K562 (cell line): Measurements from ENCODE around the gene RPLP2. TPM values are rescaled to one million over a fixed set of nuclear protein-coding genes. Genes with fewer than 3 reads are reported as not detected.

Source experiments
- ESRRB ChIP-seq: fragments of 250-450 bp; sonication (Bioruptor Pico); IDR thresholded peaks from 2 replicates; pipeline ENCODE4 v1.5.0; 2020; ENCODE audit warnings: mild to moderate bottlenecking, moderate library complexity, borderline replicate concordance
- HOXB6 ChIP-seq: fragments of 250-450 bp; sonication (Bioruptor Pico); IDR thresholded peaks from 2 replicates; pipeline ENCODE4 v1.5.1; 2022; ENCODE audit warnings: mild to moderate bottlenecking, borderline replicate concordance
- HSF4 ChIP-seq: fragments of 250-450 bp; sonication (Bioruptor Pico); IDR thresholded peaks from 2 replicates; pipeline ENCODE4 v2.1.2; 2022; ENCODE audit warnings: mild to moderate bottlenecking, moderate library complexity, borderline replicate concordance
- NCOA4 ChIP-seq: fragments of 450-650 bp; IDR thresholded peaks from 2 replicates; pipeline ENCODE4 v1.6.1; 2018; ENCODE audit warnings: mild to moderate bottlenecking; ENCODE audit not compliant: partially characterized antibody
- PHF20 ChIP-seq: fragments of 450-650 bp; IDR thresholded peaks from 2 replicates; pipeline ENCODE4 v1.6.1; 2018; ENCODE audit not compliant: partially characterized antibody
- RFX7 ChIP-seq: fragments of 250-450 bp; sonication (Bioruptor Pico); IDR thresholded peaks from 2 replicates; pipeline ENCODE4 v1.5.1; 2021; ENCODE audit warnings: mild to moderate bottlenecking
- SRSF7 ChIP-seq: fragments of 200-400 bp; formaldehyde crosslinking; optimal IDR thresholded peaks from 2 replicates; pipeline ENCODE3; 2017; ENCODE audit warnings: mild to moderate bottlenecking, low read depth, low read length
- ZNF143 ChIP-seq: sonication (generic); formaldehyde crosslinking; IDR thresholded peaks from 2 replicates; pipeline ENCODE4 v1.9.0; 2022; ENCODE audit warnings: mild to moderate bottlenecking, missing genetic modification reagents
- polyA plus RNA-seq, 8 experiments: library from polyadenylated mRNA; depleted of rRNA in 4 of 8; stranded (reverse) in 5 of 8; unstranded in 3 of 8; fragments of >200 nt; fragmentation: Nextera tagmentation in 2 of 8; fragmentation: Illumina TruSeq in 1 of 8; extraction: Ambion mirVana in 2 of 8; extraction: Trizol in 1 of 8; gene quantifications; 2 replicates each; pipeline versions ENCODE4 v1.2.1 to v1.2.3, GENCODE V29; 2011 to 2014; ENCODE audit warnings: inconsistent platforms in 1 of 8, missing spikeins in 1 of 8
- total RNA-seq, 7 experiments: library from RNA; depleted of rRNA in 6 of 7; stranded (reverse); fragments of >200 nt in 6 of 7; fragmentation: Illumina TruSeq in 2 of 7; extraction: Trizol in 2 of 7; gene quantifications; 2 replicates each; pipeline versions ENCODE4 v1.2.1 to v1.2.3, GENCODE V29; 2011 to 2021; ENCODE audit warnings: low replicate concordance in 1 of 7
- TF ChIP-seq, protein P1 (sequence below): sonication (generic); formaldehyde crosslinking; IDR thresholded peaks from 2 replicates; pipeline ENCODE4 v1.8.0; 2023; ENCODE audit warnings: missing genetic modification reagents, mild to moderate bottlenecking, borderline replicate concordance
- TF ChIP-seq, protein P2 (sequence below): fragments of 200-600 bp; sonication (generic); IDR thresholded peaks from one replicate; pipeline ENCODE4 v1.6.1; 2012; ENCODE audit warnings: mild to moderate bottlenecking, low read depth, low read length, inconsistent platforms

Gene RPLP2
- total and polyA plus RNA-seq, 9 of the 15 experiments (the other 6 are each of a cell fraction or from before 2014, with no cell fraction given): 528 to 3,807 (median 1,633) TPM

DNA sequence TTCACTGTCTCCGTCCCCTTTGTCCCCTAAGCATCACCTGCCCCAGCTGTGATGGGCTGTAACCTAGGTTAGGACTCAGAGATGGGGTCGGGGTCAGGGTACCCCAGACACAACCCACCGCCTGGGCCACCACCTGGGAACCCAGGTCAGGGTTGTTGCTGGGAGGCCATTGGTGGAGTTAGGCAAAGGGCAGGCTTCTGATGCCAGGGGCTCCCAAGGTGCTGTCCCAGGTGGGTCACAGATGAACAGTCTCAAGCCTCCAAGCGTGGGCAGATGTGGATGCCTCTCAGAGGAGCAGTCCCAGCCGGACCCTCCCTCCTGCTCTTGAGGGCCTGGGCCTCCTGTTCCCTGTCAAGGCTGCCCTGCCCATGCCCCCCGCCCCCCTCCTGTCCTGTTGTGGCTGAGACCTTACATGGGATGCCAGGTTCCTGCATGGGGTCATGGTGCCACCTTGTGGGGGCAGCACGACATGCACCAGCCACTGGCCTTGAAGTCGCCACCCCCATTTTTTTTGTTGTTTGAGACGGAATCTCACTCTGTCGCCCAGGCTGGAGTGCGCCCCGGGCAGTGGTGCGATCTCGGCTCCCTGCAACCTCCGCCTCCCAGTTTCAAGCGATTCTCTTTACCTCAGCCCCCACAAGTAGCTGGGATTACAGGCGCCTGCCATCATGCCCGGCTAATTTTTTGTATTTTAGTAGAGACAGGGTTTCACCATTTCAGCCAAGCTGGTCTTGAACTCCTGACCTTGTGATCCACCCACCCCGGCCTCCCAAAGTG, 44.6 kb upstream of the RPLP2 start (continued):
- TF ChIP-seq, protein P1, sequence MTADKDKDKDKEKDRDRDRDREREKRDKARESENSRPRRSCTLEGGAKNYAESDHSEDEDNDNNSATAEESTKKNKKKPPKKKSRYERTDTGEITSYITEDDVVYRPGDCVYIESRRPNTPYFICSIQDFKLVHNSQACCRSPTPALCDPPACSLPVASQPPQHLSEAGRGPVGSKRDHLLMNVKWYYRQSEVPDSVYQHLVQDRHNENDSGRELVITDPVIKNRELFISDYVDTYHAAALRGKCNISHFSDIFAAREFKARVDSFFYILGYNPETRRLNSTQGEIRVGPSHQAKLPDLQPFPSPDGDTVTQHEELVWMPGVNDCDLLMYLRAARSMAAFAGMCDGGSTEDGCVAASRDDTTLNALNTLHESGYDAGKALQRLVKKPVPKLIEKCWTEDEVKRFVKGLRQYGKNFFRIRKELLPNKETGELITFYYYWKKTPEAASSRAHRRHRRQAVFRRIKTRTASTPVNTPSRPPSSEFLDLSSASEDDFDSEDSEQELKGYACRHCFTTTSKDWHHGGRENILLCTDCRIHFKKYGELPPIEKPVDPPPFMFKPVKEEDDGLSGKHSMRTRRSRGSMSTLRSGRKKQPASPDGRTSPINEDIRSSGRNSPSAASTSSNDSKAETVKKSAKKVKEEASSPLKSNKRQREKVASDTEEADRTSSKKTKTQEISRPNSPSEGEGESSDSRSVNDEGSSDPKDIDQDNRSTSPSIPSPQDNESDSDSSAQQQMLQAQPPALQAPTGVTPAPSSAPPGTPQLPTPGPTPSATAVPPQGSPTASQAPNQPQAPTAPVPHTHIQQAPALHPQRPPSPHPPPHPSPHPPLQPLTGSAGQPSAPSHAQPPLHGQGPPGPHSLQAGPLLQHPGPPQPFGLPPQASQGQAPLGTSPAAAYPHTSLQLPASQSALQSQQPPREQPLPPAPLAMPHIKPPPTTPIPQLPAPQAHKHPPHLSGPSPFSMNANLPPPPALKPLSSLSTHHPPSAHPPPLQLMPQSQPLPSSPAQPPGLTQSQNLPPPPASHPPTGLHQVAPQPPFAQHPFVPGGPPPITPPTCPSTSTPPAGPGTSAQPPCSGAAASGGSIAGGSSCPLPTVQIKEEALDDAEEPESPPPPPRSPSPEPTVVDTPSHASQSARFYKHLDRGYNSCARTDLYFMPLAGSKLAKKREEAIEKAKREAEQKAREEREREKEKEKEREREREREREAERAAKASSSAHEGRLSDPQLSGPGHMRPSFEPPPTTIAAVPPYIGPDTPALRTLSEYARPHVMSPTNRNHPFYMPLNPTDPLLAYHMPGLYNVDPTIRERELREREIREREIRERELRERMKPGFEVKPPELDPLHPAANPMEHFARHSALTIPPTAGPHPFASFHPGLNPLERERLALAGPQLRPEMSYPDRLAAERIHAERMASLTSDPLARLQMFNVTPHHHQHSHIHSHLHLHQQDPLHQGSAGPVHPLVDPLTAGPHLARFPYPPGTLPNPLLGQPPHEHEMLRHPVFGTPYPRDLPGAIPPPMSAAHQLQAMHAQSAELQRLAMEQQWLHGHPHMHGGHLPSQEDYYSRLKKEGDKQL: no peak
- TF ChIP-seq HSF4: no peak
- TF ChIP-seq, protein P2, sequence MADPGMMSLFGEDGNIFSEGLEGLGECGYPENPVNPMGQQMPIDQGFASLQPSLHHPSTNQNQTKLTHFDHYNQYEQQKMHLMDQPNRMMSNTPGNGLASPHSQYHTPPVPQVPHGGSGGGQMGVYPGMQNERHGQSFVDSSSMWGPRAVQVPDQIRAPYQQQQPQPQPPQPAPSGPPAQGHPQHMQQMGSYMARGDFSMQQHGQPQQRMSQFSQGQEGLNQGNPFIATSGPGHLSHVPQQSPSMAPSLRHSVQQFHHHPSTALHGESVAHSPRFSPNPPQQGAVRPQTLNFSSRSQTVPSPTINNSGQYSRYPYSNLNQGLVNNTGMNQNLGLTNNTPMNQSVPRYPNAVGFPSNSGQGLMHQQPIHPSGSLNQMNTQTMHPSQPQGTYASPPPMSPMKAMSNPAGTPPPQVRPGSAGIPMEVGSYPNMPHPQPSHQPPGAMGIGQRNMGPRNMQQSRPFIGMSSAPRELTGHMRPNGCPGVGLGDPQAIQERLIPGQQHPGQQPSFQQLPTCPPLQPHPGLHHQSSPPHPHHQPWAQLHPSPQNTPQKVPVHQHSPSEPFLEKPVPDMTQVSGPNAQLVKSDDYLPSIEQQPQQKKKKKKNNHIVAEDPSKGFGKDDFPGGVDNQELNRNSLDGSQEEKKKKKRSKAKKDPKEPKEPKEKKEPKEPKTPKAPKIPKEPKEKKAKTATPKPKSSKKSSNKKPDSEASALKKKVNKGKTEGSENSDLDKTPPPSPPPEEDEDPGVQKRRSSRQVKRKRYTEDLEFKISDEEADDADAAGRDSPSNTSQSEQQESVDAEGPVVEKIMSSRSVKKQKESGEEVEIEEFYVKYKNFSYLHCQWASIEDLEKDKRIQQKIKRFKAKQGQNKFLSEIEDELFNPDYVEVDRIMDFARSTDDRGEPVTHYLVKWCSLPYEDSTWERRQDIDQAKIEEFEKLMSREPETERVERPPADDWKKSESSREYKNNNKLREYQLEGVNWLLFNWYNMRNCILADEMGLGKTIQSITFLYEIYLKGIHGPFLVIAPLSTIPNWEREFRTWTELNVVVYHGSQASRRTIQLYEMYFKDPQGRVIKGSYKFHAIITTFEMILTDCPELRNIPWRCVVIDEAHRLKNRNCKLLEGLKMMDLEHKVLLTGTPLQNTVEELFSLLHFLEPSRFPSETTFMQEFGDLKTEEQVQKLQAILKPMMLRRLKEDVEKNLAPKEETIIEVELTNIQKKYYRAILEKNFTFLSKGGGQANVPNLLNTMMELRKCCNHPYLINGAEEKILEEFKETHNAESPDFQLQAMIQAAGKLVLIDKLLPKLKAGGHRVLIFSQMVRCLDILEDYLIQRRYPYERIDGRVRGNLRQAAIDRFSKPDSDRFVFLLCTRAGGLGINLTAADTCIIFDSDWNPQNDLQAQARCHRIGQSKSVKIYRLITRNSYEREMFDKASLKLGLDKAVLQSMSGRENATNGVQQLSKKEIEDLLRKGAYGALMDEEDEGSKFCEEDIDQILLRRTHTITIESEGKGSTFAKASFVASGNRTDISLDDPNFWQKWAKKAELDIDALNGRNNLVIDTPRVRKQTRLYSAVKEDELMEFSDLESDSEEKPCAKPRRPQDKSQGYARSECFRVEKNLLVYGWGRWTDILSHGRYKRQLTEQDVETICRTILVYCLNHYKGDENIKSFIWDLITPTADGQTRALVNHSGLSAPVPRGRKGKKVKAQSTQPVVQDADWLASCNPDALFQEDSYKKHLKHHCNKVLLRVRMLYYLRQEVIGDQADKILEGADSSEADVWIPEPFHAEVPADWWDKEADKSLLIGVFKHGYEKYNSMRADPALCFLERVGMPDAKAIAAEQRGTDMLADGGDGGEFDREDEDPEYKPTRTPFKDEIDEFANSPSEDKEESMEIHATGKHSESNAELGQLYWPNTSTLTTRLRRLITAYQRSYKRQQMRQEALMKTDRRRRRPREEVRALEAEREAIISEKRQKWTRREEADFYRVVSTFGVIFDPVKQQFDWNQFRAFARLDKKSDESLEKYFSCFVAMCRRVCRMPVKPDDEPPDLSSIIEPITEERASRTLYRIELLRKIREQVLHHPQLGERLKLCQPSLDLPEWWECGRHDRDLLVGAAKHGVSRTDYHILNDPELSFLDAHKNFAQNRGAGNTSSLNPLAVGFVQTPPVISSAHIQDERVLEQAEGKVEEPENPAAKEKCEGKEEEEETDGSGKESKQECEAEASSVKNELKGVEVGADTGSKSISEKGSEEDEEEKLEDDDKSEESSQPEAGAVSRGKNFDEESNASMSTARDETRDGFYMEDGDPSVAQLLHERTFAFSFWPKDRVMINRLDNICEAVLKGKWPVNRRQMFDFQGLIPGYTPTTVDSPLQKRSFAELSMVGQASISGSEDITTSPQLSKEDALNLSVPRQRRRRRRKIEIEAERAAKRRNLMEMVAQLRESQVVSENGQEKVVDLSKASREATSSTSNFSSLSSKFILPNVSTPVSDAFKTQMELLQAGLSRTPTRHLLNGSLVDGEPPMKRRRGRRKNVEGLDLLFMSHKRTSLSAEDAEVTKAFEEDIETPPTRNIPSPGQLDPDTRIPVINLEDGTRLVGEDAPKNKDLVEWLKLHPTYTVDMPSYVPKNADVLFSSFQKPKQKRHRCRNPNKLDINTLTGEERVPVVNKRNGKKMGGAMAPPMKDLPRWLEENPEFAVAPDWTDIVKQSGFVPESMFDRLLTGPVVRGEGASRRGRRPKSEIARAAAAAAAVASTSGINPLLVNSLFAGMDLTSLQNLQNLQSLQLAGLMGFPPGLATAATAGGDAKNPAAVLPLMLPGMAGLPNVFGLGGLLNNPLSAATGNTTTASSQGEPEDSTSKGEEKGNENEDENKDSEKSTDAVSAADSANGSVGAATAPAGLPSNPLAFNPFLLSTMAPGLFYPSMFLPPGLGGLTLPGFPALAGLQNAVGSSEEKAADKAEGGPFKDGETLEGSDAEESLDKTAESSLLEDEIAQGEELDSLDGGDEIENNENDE: no peak
- TF ChIP-seq ZNF143 (CRISPR knock-in tag): no peak
- no peak for TF ChIP-seq HOXB6 (CRISPR knock-in tag)
- TF ChIP-seq NCOA4: no peak
- 0 out of 2 replicates have a peak, but pooled peaks have one; percentile 52 for TF ChIP-seq ESRRB
- no peak for TF ChIP-seq PHF20
- TF ChIP-seq SRSF7: no peak
- TF ChIP-seq RFX7 (CRISPR knock-in tag): no peak
